AG08396 (cell line): ENCODE results near the gene SLC22A23.

Experiments used
- DNase-seq: peaks from one replicate; pipeline ENCODE4 v3.0.0; 2012; ENCODE audit warnings: low spot score, mixed read lengths

The SLC22A23 gene

DNA sequence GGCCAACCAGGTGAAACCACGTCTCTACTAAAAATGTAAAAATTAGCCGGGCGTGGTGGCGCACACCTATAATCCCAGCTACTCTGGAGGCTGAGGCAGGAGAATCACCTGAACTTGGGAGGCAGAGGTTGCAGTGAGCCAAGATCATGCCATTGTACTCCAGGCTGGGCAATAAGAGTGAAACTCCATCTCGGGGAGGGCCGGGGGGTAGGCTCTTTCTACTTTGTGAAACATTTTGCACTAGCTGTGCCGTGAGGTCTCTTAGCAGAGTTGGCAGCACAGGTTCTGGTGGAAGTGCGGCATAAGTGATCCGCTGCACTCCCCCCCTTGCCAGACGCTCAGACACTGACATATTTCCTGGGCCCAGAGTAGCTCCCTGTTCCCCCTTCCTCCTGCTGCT, 173.6 kb downstream of the SLC22A23 start:
- DNase-seq: no peak

DNA sequence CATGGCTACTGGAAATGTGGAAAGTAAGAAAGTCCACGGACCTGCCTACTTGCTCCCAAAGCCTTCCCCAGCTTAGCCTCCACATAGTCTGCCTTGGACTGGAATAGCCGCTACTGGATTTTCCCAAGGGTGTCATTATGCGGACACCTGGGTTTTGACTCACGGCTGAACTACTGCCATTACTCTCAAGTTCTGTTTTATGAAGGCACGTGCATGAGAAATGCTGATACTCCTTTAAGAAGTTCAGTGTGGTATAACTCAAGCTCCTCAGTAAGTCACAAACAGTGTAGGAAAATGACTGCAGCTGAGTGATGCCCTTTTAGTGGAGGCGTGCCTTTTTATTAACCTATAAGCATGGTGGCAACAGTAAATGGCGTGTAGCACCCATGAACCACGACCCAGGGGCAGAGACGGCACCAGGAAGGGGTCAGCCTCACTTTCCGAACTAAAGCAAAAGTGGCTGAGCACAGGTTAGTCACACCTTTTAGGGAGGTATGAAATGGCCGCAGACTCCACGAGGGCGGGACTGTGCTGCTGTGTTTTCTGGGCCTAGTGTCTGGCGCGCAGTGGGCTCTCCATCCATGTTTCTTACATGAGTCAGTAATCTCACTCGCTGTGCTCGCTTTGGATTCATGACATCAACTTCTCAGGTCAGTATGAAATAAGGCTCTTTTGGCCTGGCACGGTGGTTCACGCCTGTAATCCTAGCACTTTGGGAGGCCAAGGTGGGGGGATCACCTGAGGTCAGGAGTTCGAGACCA, 174.2 kb downstream of the SLC22A23 start:
- no peak for DNase-seq

DNA sequence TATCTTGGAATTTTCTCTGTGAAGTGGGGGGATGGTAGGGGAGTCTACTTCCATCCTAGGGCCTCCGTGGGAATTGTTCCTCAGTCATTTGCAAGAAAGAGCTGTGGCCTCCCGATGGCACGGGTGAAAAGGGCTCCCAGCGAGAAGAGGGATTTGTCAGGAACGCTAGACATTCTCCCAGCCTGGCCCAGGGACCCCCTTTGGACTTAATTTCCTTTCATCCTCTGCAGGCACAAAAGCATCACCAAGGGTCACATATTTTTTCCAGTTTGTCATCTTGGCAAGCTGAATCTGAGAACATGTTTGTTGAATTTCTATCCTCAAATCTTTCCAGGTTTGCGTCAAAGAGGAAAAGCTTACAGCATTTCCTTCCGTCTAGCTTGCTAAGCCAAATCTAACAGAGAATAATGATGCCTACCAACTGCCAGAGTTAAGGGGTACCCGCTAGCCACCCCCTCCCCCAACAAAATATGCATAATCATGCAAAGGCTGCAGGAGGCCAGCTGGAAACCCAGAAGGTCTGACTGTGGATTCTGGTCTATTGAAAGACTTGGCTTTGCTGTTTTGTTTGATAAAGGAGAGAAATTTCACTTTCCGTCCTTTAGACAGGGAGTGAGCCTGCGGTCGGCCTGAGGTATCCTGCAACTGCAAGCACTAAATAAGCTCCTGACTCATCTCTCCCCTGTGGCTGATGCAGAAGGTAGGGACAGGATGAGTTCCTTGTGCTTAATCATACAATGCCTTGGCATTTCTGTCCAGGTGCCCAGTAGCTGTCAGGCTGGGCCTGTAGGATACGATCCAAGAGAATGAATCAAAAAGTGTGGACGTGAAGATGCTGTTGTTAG, 175.0 kb downstream of the SLC22A23 start:
- DNase-seq: peak; percentile 66

DNA sequence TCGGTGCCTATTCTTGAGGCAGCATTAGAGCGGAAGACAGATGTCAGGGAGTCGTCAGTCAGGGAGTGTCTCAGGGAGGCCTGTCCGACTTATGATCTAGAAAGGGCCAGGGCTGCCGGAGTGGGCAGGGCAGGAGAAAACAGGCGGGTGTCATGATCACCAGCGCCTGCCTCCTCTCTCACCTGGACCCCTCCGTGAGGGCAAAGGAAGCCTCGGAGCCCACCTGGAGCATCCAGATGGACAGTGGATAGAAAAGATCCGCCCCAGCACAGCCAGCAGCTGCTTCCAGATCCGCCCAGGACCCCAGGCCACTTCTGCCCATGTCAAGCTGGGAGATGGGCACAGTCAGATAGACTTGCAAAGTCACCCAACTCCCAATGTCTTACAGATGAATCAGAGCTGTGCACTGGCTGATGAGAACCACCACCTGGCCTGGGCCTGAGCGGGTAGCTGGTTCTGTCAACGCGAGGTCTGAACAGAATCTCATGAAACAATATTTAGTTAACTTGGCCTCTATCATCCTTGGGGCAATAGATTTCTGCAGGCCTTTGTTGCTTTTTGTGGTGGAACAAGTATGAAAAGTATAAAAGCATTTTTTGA, 175.9 kb downstream of the SLC22A23 start:
- no peak for DNase-seq

DNA sequence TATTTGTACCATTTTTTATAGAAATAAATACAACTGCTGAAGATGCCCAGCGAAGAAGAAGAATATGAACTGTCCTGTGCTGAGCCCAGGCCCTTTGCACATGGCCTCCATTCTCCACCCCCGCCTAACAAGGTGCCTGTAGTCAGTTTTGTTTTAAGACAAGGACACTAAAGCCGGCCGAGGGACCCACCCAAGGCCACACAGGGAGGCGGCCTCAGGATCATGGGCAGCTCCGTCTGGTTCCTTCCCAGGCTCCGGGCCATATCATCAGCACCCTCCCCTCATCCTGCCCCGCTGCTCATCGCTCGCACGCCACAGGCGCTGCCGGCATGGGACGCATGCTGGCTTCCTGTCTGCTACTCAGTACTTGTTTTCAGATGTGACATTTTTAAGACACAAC, 176.8 kb downstream of the SLC22A23 start:
- DNase-seq: no peak

DNA sequence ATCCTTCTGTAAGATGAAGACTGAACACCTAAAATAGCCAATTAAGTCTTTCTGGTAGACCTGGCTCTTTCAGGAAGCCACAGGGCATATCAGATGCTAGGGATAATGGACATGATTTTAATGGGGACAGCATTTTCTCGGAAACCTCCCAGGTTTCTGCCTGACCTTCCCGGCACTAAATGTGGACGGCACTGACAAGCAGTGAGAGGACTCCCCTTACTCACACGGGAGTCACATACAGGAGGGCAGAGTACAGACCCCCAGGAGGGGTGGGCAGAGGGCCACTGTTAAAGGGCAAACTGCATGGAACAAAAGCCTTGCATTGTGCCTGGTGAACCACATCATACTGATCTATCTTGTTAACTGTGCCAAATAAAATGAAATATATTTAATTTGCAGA, 178.2 kb downstream of the SLC22A23 start:
- DNase-seq: no peak

DNA sequence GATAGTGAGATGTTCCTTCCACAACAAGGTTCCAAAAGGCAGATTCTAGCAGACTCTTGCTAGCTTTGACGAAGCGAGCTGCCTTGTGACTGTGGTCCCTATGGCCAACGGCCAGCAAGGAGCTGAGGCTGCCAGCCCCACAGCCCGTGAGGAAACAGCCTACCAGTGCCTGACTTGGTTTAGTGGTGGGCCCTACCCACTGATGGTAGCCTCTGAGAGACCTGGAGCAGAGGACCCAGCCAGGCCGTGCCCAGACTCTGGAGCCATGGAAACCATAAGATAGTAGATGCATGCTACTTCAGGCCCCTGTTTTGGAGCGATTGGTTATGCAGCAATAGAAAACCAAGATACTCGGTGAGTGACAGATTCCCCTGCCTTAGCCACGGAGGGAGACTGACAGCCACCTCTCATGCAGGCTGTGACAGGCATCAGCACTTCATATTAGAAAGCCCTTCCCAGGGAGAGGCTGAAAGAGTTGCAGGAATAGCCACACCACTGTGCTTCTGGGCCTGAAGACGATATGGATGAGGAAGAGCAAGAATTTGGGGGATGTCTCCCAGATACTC, 178.9 kb downstream of the SLC22A23 start:
- no peak for DNase-seq

DNA sequence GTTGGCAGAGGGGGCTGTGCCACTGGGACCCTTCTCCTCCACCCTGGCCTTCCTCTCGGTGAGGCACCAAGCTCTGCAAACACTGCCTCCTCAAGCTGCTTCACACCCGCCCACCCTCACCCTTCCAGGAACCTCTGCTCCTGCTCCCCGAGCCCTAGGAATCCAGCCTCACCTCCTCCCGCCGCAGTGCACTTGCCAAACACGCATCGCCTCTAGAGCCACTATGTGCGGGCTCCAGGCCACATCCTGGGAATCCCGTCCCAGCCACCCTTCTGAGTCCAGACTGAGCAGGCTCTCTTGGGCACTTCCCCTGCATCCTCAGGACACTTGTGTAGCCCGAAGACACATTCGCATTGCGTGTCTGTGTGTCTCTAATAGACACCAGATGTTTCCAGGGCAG, 179.6 kb downstream of the SLC22A23 start:
- no peak for DNase-seq

DNA sequence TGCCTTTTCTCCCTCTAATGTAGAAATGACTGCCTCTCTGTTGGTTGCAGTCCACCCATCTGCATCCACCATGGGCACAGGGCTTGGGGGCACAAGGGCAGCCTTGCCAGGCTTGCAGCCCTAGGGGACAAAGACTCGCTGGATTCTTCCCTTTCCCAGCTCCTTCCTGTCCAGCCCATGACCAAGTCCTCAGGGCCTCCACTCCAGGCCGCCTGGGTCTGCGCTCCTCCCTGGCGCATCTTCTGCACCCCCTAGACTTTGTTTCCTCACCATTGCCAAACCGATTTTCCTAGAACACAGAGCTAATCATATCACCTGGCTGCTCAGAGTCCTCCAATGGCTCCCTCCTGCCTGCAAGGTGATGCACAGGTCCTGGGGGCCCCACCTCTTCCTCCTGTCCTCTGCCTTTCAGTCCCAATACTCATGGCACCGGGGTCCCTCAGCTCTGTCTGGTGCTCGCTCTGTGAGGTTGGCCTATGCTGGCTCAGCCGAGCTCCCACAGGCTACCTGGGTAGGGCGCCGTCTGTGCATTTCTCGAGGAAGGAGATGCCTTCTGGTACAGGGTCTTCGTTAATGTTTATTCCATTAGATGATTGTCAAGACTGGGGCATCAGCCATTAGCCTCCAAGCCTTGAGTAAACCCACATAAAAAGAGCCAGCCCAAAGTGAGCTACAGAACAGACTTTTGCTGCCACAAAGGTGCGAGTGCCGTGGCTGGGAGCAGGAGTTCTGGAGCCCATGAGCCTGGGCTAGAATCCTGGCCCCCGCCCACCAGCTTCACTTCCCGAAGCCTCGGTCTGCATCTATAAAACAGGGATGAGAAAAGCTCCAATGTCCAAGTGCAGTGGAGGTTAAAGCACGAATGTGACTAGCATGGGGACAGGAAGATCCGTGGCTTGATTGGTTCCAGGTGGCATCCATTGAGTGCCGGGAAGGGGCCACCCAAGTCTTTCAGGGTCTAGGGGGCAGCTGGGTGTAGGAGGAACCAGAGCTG, 180.4 kb downstream of the SLC22A23 start:
- DNase-seq: no peak

DNA sequence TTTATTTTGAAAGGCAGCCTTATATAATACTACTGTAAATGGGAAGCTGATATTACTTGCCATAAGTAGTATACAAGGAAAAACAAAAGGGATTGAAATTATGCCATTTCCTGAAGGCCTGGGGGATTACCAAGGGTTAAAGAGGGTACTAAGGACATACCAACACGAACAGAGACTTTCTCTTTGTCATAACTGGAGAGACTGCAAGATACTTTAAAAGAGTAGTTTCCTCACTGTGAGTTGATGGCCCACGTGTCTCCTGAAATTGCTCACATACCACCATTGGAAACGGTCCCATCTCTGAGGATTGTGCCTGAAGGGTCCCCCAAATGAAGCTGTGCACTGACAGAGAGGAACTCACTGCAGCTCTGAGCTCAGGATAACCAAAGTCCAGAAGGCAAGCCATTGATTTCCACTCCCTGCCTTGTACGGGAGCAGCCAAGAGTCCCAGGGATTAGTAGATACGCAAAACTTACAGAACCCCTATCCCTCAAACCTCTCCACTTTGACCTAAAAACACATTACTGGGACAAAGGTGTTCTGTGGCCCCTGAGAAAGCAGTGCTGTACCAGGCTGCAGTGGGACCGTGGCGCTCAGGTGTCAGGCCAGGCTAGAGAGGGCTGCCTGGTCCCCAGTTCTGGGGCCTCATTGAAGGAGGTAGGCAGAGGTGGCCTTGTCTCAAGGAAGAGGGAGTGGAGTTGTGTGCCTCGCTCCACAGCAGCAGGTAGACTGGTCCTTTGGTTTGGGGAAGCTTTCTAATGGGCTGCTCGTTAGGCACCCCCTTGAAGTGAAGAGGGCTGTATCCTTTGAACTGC, 182.9 kb downstream of the SLC22A23 start:
- DNase-seq: no peak

DNA sequence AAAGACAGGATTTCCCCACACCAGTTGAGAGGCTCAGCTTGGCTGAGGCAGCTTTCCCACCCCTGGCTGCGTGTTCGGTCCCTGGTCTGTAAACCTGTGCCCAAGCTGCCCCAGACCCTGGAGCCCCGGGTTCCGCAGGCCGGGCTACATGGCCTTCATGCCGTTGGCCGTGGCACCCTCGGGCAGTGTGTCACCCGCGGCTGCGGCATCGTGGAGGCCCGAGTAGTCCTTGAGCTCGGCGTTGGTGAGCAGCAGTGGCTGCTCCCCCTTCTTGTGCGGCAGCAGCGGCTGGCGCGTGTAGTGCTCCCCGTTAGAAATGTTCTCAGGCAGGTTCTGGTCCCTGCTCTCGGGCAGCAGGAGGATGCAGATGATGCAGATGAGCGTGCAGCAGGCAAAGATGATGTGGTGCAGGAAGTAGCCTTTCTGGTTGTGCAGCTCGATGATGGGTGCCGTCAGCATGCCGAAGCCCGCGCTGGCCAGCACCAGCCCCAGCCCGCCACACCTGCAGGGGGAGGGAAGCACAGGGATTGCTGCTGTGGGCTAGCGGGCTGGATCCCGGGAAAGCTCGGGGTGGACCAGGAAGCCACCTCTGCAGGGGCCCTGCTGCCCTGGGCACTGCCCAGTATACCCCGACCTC, 183.8 kb downstream of the SLC22A23 start:
- DNase-seq: no peak

DNA sequence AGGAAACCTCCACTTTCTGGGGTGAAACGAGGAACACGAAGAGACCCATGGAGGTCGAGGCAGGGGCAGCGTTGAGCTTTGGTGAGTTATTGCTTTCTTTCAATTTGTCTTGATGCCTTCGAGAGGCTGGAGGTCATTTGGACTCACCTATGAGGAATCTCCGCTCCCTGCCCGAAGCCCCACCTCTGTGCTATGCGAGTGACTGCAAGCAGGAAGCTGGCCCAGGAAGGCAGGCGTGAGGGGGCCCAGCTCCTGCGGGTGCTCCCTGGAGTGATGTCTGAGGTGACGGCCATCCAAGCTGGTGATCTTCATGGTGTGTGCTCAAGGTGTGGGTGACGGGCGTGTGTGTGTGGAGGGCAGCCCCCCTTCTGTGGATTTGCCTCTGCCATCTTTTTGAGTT, 185.1 kb downstream of the SLC22A23 start:
- no peak for DNase-seq

DNA sequence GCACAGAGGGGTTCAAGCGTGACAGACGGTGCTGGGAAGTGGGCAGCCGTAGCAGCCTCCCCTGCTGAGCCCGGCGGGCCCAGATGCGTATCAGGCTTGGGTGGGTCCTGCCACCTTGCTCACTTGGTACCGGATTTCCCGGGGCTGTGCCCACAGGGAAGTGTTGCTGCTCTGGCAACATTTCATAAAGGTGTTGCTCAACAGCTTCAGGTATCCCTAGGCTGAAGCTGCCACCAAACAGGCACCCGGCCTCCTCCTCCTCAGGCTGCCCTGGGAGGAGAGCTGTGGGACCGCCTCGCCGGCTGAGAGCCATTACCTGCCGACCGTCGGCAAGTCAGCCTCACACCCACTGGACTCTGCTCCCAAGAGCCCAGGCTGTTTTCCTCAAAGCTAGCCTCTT, 186.6 kb downstream of the SLC22A23 start:
- no peak for DNase-seq

DNA sequence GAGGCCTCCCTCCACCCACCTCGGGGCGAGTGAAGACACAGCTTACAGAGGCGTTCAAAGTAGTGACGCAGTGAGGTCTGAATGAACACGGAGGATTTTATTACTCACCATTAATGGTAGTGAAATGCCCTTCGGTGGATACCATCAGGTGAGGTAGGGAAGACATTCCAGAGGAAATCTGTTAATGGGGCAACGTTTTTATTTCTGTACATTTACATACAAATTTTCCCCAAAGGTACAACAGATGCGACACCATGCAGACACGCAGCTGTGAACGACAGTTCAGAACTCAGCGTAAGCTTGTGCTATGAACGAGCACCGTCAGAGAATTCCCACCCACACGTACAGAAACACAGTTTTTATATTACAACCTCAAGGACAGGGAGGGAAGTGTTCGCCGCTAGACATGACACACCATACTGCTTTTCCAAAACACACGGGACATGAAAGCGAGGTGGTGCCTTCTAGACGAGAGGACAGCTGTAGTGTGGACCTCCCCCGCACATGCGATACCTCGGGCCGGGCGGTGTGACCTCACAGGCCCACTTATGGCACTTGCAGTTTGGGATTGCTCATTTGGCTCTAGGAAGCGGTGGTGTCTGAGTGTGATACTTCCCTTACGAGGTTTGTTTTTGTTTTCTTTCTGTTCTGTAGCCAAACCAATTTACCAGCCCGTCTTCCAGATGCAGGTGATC, 187.4 kb downstream of the SLC22A23 start:
- no peak for DNase-seq

DNA sequence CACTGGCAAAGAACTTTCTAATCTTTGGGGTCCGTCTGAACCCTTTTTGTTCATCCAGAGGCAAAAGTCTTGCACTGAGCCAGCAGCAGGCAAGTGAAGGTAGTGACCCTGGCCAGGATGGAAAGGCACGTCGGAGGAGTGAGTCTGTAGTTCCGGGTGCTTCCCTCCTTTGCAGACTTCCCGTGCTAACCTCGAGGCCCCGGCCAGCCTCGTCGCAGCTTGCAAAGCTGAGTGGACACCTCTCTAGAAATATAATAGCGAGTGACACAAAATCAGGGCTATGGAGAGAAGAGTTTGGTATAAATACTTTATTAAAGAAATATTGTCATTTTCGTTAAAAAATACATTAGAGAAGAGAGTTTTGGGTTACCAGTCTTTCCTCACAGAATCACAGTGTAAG, 188.2 kb downstream of the SLC22A23 start:
- DNase-seq: no peak

DNA sequence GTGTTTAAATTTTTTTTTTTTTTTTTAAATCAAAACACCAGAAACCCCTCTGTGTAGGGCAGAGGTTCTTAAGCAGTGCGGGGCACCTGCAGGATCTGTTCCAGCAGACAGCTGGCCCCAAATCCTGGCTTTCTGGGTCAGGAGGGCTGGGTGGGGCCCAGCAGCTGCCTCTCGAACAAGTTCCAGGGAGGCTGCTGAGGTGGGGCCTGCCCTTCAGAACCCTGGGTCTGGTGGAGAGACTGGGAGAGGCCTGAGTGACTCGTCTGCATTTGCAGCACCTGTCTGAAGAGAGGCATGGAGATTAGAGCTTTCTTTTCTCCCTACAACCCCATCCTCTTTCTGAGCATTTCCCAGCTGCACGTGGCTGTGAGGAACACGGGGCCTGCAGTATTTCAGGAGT, 189.7 kb downstream of the SLC22A23 start:
- DNase-seq: no peak

DNA sequence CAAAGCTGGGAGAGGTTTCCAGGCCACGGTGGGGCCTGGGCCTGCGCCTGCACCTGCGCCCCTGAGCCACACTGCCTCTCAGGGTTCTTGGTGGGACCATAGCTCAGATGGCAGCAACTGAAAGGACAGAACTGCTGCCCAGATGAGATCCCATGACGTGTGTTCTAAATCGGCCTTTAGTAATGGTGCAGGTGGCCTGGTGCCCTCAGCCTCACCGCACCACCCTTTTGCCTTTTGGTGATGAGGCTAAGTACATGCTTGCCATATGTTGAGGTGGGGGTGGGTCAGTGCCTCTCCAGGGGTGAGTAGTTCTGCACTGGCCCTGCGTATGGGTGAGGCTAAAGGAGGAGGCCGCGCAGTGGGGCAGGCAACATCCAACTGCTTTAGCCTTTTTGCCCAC, 190.7 kb downstream of the SLC22A23 start:
- no peak for DNase-seq

DNA sequence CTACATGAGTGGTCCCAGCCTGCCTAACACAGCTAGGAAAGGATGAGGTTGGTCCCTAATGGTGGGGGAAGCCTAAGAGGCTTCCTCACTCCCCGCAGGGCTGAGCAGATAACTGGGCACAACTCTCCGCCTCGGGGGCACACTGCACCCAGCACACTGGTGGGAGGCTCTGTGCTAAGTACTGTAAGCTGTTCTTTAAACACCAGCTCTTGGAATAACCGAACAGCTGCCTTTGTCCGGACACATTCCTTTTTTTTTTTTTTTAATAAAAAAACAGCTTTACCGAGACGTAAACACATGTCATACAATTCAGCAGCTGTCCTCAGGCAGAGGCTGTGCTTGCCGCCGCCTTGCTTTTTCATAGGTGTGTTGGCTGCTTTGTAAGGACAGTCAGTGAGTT, 191.2 kb downstream of the SLC22A23 start:
- no peak for DNase-seq

DNA sequence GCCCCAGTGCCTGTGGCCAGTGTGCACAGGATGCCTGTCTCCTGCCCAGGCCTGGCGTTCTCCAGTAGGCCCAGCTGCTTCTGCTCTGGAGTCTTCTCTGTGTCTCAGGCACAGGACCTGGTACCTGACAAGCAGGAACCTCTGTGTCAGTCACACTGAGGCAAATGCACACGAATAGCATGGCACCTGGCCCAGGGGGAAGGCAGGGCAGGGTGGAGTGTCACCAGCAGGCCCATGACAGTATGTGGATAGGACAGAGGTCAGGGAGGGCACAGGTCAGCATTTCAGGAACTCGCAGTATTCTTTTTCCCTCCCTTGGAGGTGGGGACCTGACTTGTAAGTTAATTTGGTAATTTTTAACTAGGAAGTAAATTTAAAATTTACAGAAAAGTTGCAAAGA, 192.5 kb downstream of the SLC22A23 start:
- DNase-seq: no peak

DNA sequence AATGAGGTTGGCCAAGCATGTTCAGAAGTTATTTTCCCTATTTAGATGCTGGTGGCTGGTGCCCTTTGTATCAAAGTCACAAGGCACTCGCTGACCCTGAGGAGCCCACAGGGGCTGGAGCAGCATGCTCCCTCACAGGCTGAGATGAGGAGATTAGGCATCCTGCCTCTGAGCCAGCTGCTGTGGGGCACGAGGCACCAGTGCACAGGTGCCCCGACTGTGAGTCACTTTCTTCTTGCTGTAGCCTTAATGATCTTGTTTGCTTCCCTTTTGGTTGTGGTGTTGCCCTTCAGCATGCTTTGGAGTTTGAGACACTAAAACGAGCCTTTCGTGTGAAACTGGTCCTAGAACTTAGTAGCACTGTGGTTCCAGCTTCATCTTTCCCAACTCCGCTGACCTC, 193.8 kb downstream of the SLC22A23 start:
- no peak for DNase-seq
